ELR (cell line): Measurements from ENCODE around the gene CCDC194.
A peak's percentile ranks its signal among the peaks of the same experiment; 100 is the strongest.
"Not testable (repeated sequence)": the region's sequence is repeated elsewhere in the genome, so short reads cannot be mapped to it uniquely, and the experiment has no call there.

Experiments
- DNase-seq: peaks from one replicate; pipeline ENCODE4 v3.0.0-alpha.2; 2015; ENCODE audit warnings: low read depth

Gene CCDC194

GRCh38 chr19:17370026-17370587 is 23.9 kb downstream of the CCDC194 start:
- DNase-seq, result no peak

- DNase-seq, result no peak
Measured at GRCh38 chr19:17365361-17365760, 28.6 kb downstream of the CCDC194 start.

- DNase-seq, result not testable (repeated sequence)
Measured at GRCh38 chr19:17363852-17364605, 30.0 kb downstream of the CCDC194 start.

- no peak for DNase-seq
Measured at GRCh38 chr19:17359905-17360800, 33.8 kb downstream of the CCDC194 start.

GRCh38 chr19:17358395-17358794 is 35.6 kb downstream of the CCDC194 start:
- peak; percentile 62 for DNase-seq

- no peak for DNase-seq
Measured at GRCh38 chr19:17357724-17358123, 36.3 kb downstream of the CCDC194 start.

- no peak for DNase-seq
Measured at GRCh38 chr19:17357078-17357666, 36.8 kb downstream of the CCDC194 start.

GRCh38 chr19:17353386-17353785 is 40.6 kb downstream of the CCDC194 start:
- DNase-seq, result no peak

GRCh38 chr19:17352608-17353280 is 41.3 kb downstream of the CCDC194 start:
- no peak for DNase-seq

- no peak for DNase-seq
Measured at GRCh38 chr19:17351815-17352435, 42.1 kb downstream of the CCDC194 start.

- DNase-seq, result peak; percentile 79
Measured at GRCh38 chr19:17348700-17349099, 45.3 kb downstream of the CCDC194 start.

- DNase-seq, result no peak
Measured at GRCh38 chr19:17347877-17348276, 46.1 kb downstream of the CCDC194 start.

- no peak for DNase-seq
Measured at GRCh38 chr19:17347361-17347760, 46.6 kb downstream of the CCDC194 start.

GRCh38 chr19:17346109-17346671 is 47.8 kb downstream of the CCDC194 start:
- DNase-seq, result peak; percentile 74

GRCh38 chr19:17341845-17342244 is 52.2 kb downstream of the CCDC194 start:
- DNase-seq, result no peak

- no peak for DNase-seq
Measured at GRCh38 chr19:17341386-17341785, 52.6 kb downstream of the CCDC194 start.

- DNase-seq, result no peak
Measured at GRCh38 chr19:17340871-17341357, 53.1 kb downstream of the CCDC194 start.
